Caco-2 (cell line): ENCODE data around the gene GRIK4. TPM values are rescaled to one million over a fixed set of nuclear protein-coding genes. Genes with fewer than 3 reads are reported as not detected.
"Not testable (repeated sequence)": the region's sequence is repeated elsewhere in the genome, so short reads cannot be mapped to it uniquely, and the experiment has no call there.

Source experiments
- BruUV-seq: library from RNA; stranded (reverse); fragments of 400-500 nt; replicated peaks from 2 replicates; lab custom pipeline; 2021; lab: Mats Ljungman, UMichigan
- CTCF ChIA-PET: fragments of 300-600 bp; sonication (Branson Sonifier 250); formaldehyde crosslinking; loops from one replicate; lab custom pipeline; 2022; ENCODE audit warnings: antibody characterized with exemption; lab: Charles Lee
- POLR2A ChIA-PET: fragments of 300-600 bp; sonication (Branson Sonifier 250); formaldehyde crosslinking; loops from one replicate; lab custom pipeline; 2022; ENCODE audit warnings: antibody characterized with exemption; lab: Charles Lee
- DNase-seq, 2 experiments: peaks; one replicate each; pipeline versions ENCODE4 v3.0.0 to v3.0.0-alpha.2; 2020 to 2022
- H3K27me3 ChIP-seq: replicated peaks from 2 replicates; pipeline ENCODE4 v1.6.0; 2011; ENCODE audit warnings: low read length; ENCODE audit not compliant: control insufficient read depth, insufficient read depth
- H3K36me3 ChIP-seq: 2 replicates; pipeline ENCODE4 v1.5.1; 2011; ENCODE audit warnings: low read length; ENCODE audit not compliant: control insufficient read depth, insufficient read depth
- H3K4me1 ChIP-seq: fragments of 250-450 bp; sonication (Bioruptor Pico); 2 replicates; pipeline ENCODE4 v1.5.1; 2020; ENCODE audit warnings: mild to moderate bottlenecking
- H3K4me3 ChIP-seq: 2 replicates; pipeline ENCODE4 v1.5.1; 2011; ENCODE audit warnings: low read depth, mild to moderate bottlenecking, control low read depth, low read length
- H3K9me3 ChIP-seq: fragments of 250-450 bp; sonication (Bioruptor Pico); 2 replicates; pipeline ENCODE4 v1.5.1; 2020; ENCODE audit warnings: mild to moderate bottlenecking, moderate library complexity
- H3K27ac Mint-ChIP-seq: one replicate; pipeline ENCODE4 v1.8.0; 2022; ENCODE audit warnings: mixed read lengths; ENCODE audit not compliant: unreplicated experiment
- H3K27me3 Mint-ChIP-seq: one replicate; pipeline ENCODE4 v1.8.0; 2022; ENCODE audit warnings: mixed read lengths; ENCODE audit not compliant: insufficient read depth, unreplicated experiment
- H3K36me3 Mint-ChIP-seq: one replicate; pipeline ENCODE4 v1.8.0; 2022; ENCODE audit warnings: mild to moderate bottlenecking, mixed read lengths; ENCODE audit not compliant: insufficient read depth, unreplicated experiment
- H3K4me1 Mint-ChIP-seq: one replicate; pipeline ENCODE4 v1.8.0; 2022; ENCODE audit warnings: low read depth, mixed read lengths; ENCODE audit not compliant: unreplicated experiment
- H3K4me3 Mint-ChIP-seq: one replicate; pipeline ENCODE4 v1.8.0; 2022; ENCODE audit warnings: mild to moderate bottlenecking, moderate library complexity, mixed read lengths; ENCODE audit not compliant: unreplicated experiment
- H3K9me3 Mint-ChIP-seq: one replicate; pipeline ENCODE4 v1.8.0; 2022; ENCODE audit warnings: mixed read lengths; ENCODE audit not compliant: unreplicated experiment
- CTCF ChIP-seq, 2 experiments: fragments of 200-600 bp in 1 of 2; IDR thresholded peaks; 1 replicate in 1 of 2; 2 replicates in 1 of 2; pipeline versions ENCODE4 v1.5.1 to v1.8.0; 2011 to 2022; ENCODE audit warnings: antibody characterized with exemption in 1 of 2, control low read depth in 1 of 2, inconsistent platforms in 1 of 2, low read depth in 1 of 2, low read length in 1 of 2, mild to moderate bottlenecking in 1 of 2, moderate library complexity in 1 of 2; ENCODE audit not compliant: insufficient read depth in 1 of 2, severe bottlenecking in 1 of 2, unreplicated experiment in 1 of 2
- intact Hi-C: fragments of 100-400 bp; cut with micrococcal nuclease; formaldehyde crosslinking; loops from one replicate; pipeline ENCODE4 v1.10.0; 2022; ENCODE audit not compliant: unreplicated experiment
- total RNA-seq: library from RNA; stranded (reverse); gene quantifications from 2 replicates; pipeline ENCODE4 v1.2.3, GENCODE V29; 2022

The GRIK4 gene
- total RNA-seq, 1 experiment from 2014 or later: 2.0 TPM

GRCh38 chr11:121029813-121030445 is 518.4 kb downstream of the GRIK4 start:
- no peaks in the 10 kb centered on the region for H3K27me3 Mint-ChIP-seq
- TF ChIP-seq CTCF (IDR thresholded peaks at IDR 0.05; ENCODE audit: insufficient read depth in 1 of 2, low read depth in 1 of 2, low read length in 1 of 2, severe bottlenecking in 1 of 2, unreplicated experiment in 1 of 2): no peak
- H3K27ac Mint-ChIP-seq: no peak overlapping the region
- H3K4me1 ChIP-seq: peaks cover under 1% of the 10 kb centered on the region; the same call in 1 of the 2 replicates
- BruUV-seq: no TSS peak
- H3K36me3 ChIP-seq: no peaks in the 10 kb centered on the region
- POLR2A ChIA-PET: no interaction called here
- no peak overlapping the region for H3K4me3 ChIP-seq
- no peak overlapping the region for H3K4me3 Mint-ChIP-seq
- H3K9me3 ChIP-seq: no peaks in the 10 kb centered on the region
- no peaks in the 10 kb centered on the region for H3K27me3 ChIP-seq
- CTCF ChIA-PET: no interaction called here
- H3K4me1 Mint-ChIP-seq: peaks cover 14% of the 10 kb centered on the region
- H3K9me3 Mint-ChIP-seq: no peaks in the 10 kb centered on the region
- no peak for DNase-seq
- peaks cover under 1% of the 10 kb centered on the region for H3K36me3 Mint-ChIP-seq
- intact Hi-C loops: no loop called here

- Histone ChIP-seq H3K4me3 (no peak overlapping the region), H3K9me3 (no peaks in the 10 kb centered on the region), H3K27me3 (no peaks in the 10 kb centered on the region), H3K36me3 (no peaks in the 10 kb centered on the region), H3K4me1 (no peaks in the 10 kb centered on the region)
- no peak for TF ChIP-seq CTCF (IDR thresholded peaks at IDR 0.05; ENCODE audit: insufficient read depth in 1 of 2, low read depth in 1 of 2, low read length in 1 of 2, severe bottlenecking in 1 of 2, unreplicated experiment in 1 of 2)
- no peak for DNase-seq
- Mint-ChIP-seq H3K27ac (no peak overlapping the region), H3K27me3 (no peaks in the 10 kb centered on the region), H3K9me3 (no peaks in the 10 kb centered on the region), H3K4me1 (peaks cover 15% of the 10 kb centered on the region), H3K4me3 (no peak overlapping the region), H3K36me3 (no peaks in the 10 kb centered on the region)
- BruUV-seq: no TSS peak
- CTCF ChIA-PET: no interaction called here
- intact Hi-C loops: no loop called here
- POLR2A ChIA-PET: no interaction called here
Observed at GRCh38 chr11:121031167-121031566, 519.6 kb downstream of the GRIK4 start.

DNA sequence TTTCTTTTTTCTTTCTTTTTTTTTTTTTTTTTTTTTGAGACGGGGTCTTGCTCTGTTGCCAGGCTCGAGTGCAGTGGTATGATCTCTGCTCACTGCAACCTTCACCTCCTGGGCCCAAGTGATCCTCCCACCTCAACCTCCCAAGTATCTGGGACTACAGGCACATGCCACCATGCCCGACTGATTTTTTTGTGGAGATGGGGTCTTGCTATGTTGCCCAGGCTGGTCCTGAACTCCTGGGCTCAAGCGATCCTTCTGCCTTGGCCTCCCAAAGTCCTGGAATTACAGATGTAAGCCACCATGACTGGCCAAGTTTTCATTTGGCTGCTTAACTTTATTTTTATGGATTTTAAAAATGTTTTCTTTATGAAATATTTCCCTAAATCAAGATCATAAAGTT is 520.1 kb downstream of the GRIK4 start:
- CTCF ChIA-PET: interaction anchor here (1.5 to 1.6 kb wide), 2 partner anchors 80 to 163 kb away, joined by 6 to 14 read pairs; no protein-coding TSS in a partner anchor
- H3K36me3 Mint-ChIP-seq, H3K9me3 ChIP-seq, H3K27me3 Mint-ChIP-seq, H3K9me3 Mint-ChIP-seq, H3K27ac Mint-ChIP-seq, H3K4me3 Mint-ChIP-seq, H3K36me3 ChIP-seq, BruUV-seq, H3K27me3 ChIP-seq, H3K4me1 ChIP-seq, POLR2A ChIA-PET, DNase-seq, H3K4me3 ChIP-seq: not testable (repeated sequence)
- peaks cover 17% of the 10 kb centered on the region for H3K4me1 Mint-ChIP-seq
- intact Hi-C loops: loop anchor here (1.0 kb wide), 2 partner anchors 81 to 163 kb away; no protein-coding TSS in a partner anchor
